ENCODE results near the gene PRG3.
"Not testable (repeated sequence)": the region's sequence is repeated elsewhere in the genome, so short reads cannot be mapped to it uniquely, and the experiment has no call there.

PRG3 gene

GRCh38 chr11:57387289-57388030 lies 6.5 kb upstream of the PRG3 start:
- DNase-seq = no peak

DNA sequence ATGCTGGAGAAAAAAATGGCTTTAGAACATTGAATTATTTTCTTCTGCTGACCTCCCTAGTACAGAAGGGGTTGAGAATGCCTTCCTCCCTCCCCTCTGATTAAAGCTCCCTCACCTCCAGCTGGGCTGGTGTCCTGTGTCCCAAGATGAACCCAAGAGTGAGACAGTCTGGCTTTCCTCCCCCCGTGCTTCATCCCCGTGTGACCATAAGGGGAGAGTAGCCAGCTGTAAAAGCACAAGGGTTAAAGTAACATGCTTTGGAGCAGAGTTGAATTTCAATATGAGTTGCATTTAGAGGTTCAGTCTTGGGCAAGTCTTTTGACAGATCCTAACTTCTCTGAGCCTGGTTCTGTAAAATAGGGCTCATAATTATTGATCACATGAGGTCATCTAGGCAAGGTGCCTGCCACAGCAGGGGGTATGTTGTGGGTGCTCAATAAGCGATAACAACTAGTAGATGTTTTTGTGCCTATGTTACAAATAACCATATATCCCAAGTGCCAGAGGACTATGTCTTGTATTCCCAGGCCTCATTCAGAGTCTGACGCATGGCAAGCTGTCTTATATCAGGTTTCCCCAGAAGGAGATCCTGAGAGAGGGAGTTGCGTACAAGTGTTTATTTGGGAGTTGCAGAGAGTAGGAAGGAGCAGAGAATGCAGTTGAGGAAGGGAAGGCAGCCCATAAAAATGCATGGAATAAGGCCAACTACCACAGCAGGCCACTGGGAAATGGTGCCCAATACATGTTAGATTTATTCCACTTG lies 5.4 kb upstream of the PRG3 start:
- DNase-seq = no peak

DNA sequence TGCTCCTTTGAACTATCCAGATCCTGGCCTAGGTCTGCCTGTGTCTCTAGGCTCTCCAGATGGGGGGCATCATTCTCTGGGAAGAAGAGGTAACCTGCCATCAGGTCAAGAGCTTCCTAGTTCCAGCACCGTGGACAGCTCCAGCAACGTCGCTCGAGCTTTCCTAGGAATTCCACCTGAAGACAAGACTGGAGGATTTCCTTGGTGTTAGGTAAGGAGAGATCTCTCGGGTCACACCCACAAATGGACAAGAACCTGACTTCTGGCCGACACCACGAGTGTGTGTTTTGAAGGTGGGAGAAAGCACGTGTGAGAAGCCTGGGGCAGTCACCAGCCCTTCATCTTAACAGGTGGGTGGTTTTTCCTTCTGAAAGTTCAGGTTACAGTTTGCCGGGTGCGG lies 1.2 kb downstream of the PRG3 start:
- no peak for DNase-seq

DNA sequence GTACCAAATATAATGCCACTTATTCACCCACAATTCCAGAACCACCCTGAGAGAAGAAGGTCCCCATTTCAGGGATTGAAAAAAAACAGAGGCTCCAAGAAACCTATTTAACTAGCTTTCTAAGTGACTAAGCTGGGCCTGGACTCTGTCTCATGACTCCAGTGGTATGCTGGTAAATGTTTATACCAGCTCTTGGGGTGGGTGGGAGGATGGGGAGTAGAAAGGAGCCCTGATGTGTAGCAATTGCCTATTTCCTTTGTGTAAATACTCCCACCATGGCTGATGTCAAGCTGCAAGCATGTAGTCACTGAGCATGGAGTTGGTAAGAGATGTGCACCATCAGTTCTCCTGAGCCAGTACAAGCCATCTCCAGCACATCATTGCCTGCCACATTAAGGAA lies 2.8 kb downstream of the PRG3 start:
- DNase-seq = no peak

DNA sequence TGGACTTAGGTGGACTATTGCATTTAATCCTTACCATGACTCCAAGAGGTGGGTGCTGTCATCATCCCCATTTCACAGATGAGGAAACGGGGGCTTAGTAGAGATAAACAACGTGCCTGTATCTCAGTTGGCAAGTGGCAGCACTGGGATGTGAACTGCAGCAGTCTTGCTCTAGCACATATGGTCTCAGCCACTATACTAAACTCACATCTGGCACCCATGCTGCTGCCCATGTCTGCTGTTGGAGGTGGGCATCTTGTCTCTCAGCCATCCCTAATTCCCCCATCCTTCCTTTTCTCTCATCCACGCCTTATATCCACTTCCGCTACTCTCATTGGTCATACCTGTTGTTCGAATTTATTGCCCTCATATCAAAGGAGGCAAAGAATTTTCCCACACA lies 3.8 kb downstream of the PRG3 start:
- no peak for DNase-seq

DNA sequence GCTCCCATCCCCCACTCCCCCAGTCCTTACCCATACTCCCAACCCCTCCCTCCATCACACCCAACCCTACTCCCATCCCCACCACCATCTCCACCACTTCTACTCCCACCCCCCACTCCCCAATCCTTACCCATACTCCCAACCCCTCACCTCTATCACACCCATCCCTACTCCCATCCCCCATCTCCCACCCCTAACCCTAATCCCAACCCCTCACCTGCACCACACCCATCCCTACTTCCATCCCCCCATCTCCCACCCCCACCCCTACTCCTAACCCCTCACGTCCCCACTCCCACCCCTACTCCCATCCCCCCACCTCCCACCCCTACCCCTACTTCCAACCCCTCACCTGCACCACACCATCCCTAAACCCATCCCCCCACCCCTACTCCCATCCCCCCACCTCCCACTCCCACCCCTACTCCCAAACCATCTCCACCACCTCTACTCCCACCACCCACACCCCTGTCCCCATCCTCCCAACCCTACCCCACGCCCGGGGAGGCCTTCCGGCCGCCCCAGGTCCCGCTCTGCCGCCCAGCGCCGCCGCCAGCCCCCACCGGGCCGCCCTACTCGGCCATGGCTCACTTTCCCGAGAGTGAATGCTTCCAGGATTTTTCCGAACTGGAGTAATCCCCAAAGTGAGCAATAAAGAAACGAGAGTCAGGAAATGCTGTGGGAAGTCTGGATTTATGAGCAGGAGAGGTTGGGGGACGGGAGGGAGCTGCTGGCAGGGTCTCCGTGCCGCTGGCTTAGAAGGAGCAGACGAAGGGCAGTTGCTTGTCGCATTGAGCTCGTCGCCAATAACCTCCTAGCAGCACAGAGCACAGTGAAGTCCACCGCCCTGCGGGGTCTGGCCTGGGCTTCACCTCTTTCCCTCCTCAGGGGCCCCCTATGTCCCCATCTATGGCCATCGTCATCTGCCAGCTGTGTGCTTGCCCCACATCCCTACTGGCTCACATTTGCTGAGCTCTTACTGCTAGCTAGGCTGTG lies 4.6 kb downstream of the PRG3 start:
- no peak for DNase-seq

- no peak for DNase-seq
Observed at GRCh38 chr11:57375490-57375889, 5.5 kb downstream of the PRG3 start.

- DNase-seq = no peak
Observed at GRCh38 chr11:57374966-57375365, 6.0 kb downstream of the PRG3 start.

DNA sequence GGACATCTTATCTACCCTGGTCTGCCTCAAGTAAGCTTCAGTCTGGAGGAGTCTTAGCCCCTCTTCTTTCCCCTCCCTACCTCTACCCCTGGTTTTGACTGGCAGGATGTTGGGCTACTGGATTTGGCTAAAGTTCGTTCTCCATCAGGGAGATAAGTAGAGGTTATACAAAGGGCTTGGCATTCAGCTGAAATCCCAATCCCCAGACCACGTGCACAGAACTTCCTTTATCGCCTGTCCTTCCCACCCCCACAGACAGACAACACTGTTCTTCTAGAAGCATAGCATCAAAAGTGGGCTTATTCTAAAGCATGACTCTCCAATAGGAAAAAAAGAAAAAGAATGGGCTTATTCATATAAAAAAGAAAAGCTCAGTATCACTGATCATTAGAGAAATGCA lies 7.8 kb downstream of the PRG3 start:
- no peak for DNase-seq

DNA sequence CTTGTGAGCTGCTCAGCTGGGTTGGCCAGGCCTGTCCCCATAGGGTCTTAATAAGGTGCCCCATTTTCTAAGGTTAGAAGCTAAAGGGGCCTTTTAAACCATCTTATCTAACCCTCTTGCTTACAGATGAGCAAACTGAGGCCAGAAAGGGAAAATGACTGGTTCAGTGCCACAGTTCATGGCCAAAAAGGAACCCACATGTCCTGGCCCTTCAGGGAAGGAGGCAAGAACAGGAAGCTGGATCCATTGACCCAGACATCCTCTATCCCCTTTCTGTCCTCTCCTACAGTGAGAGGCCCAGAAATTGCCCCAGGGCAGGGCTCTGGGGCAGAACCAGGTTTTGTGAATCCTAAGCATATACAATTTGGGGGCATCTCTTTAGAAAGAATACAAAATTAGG lies 10.0 kb downstream of the PRG3 start:
- DNase-seq = no peak

- no peak for DNase-seq
Observed at GRCh38 chr11:57370251-57370650, 10.7 kb downstream of the PRG3 start.

- DNase-seq = no peak
Observed at GRCh38 chr11:57368845-57369232, 12.1 kb downstream of the PRG3 start.

DNA sequence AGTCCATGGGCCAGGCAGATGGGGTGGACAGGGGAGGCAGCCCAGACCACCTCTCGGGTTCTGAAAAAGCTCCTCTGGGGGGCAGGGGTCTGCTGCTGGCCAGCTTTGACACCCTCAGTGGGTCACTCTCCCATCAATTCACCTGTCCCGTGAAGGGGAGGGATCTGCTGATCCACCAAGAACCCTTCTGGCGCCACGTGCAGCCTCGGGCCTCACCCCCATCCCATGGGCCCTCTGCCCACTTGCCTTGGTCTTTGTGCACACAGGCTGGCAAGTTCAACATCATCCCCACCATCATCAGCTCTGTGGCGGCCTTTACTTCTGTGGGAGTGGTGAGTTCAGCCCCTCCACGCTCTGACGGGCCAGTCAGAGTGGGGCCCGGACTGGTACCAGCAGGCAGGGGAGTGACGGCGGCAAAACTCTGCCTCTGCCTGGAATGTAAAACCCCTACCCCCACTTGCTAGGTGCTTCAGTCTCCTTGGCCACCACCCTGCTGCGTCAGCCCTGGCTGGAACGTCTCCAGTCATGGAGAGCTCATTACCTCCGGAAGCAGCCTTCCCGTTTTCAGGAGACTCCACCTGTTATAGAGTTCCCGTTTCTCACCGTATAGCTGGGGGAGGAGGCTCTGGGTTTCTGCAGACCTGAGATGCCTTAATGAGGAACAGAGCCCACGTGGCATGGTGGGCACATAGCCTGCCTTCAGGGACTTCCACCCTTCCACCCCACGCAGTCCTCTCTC lies 12.7 kb downstream of the PRG3 start:
- DNase-seq = no peak

GRCh38 chr11:57364851-57365660 lies 15.9 kb downstream of the PRG3 start:
- no peak for DNase-seq

- DNase-seq = no peak
Observed at GRCh38 chr11:57363131-57364080, 17.5 kb downstream of the PRG3 start.

DNA sequence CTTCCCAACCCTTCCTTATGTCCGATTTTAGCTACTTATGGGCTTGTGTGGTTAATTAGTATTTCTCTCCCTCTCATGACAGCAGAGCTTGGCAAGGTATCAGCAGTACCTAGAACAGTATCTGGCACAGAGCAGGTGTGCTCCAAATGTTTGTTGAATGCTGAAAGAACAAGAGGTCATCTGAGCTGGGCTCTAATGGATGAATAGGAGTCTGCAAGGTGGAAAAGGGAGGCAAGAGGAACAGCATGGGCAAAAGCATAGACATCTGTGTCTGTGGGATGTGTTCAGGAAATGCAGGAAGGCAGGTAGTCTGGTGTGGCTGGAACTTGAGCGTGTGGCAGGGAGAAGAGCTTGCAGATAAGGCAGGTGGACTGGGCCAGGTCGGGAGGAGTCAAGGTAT lies 19.0 kb downstream of the PRG3 start:
- no peak for DNase-seq

DNA sequence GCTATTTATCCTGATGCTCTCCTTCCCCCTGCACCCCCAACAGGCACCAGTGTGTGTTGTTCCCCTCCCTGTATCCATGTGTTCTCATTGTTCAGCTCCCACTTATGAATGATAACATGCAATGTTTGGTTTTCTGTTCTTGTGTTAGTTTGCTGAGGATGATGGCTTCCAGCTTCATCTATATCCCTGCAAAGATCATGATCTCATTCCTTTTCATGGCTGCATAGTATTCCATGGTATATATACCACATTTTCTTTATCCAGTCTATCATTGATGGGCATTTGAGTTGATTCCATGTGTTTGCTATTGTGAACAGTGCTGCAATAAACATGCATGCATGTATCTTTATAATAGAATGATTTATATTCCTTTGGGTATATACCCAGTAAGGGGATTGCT lies 19.5 kb downstream of the PRG3 start:
- DNase-seq = not testable (repeated sequence)

DNA sequence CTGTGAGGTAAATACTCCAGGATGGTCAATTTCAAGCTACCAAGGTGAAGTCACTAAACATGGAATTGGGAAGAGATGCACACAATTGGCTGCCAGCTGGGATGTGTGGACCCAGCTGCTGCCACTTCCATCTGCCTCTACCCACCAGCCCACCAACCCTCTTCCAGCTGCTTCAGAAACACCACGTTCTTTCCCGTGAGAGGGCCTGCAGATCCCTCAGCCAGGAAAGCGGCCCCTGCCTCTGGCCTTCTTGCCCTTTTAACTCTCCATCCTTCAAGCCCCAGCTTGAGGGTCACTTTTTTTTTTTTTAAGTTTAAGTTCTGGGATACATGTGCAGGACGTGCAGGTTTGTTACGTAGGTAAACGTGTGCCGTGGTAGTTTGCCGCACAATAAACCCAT lies 20.0 kb downstream of the PRG3 start:
- no peak for DNase-seq

GRCh38 chr11:57359896-57360690 lies 20.9 kb downstream of the PRG3 start:
- DNase-seq = no peak

GRCh38 chr11:57359396-57359795 lies 21.6 kb downstream of the PRG3 start:
- no peak for DNase-seq

All from NCI-H187 treated with DMSO at 0.1 percent for 48 hours (cell line).